ENCODE results near the gene C10orf88. TPM values are rescaled to one million over a fixed set of nuclear protein-coding genes. Genes with fewer than 3 reads are reported as not detected.

Gene C10orf88
- total RNA-seq (10 to 100 TPM; 18.5 to 20.6 TPM), polyA plus RNA-seq (ENCODE audit: insufficient read depth, low read depth, low replicate concordance) (50.8 TPM)
- long read RNA-seq, donor 1, partial matches to known transcripts: 0 of 2 reads
- long read RNA-seq, donor 1, other reads (novel, unspliced or antisense): 0 of 2 reads
- long read RNA-seq, donor 2, partial matches to known transcripts: 0 of 2 reads
- long read RNA-seq, donor 2, other reads (novel, unspliced or antisense): 0 of 2 reads

DNA sequence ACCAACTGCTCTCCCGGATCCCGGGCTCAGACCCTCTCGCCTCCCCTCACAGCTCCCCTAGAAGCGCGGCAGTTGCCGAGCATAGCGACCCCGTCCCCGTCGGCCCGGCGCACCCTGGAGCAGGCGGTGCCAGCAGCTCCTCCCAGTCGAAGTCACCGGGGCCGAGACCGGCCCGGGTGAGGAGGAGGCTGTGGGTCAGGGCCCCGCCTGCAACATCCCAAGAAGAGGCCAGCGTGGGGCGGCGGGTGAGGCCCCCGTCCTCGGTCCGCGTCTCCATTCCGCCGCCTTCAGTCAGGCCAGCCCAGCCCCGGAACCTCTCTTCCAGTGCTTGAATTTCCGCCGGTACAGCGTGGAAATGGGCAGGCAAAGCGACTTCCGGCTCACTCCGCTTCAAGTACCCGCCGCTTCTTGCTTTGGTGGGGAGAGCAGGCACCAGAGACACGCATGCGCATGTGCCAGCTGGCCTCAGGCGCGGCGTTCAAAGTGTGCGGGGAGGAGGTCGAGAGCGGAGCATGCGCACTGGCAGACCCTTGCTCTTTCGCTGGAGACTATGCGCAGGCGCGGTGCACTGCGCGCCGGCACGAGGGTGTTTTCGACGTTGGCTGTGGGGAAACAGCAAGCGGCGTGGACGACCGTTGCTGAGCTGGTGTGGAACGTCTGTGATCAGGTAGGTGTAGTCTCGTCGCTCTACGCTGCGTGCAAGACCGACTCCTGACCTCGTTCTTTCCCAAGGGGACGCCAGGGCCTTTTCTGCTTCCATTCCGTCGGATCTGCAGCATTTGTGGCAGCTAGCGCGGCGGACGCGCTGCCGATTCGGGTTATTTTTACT is at the start of gene C10orf88:
TSS of gene C10orf88 (minus strand) at position 326 of the 829 bp plus-strand sequence. CDS start at position 277, 49 bp downstream.
- intact Hi-C loops (cut with DNase I; ENCODE audit: low total_unique reads): no loop called here
- peak; percentile 98 for DNase-seq
- Histone ChIP-seq H3K4me3 (peak within 1 kb of the TSS; percentile 82 to 91), H3K4me1 (peaks cover 4% of the 10 kb centered on the region), H3K27me3 (no peaks in the 10 kb centered on the region), H3K9me3 (no peaks in the 10 kb centered on the region), H3K27ac (peak within 1 kb of the TSS; percentile 65 to 76), H3K36me3 (ENCODE audit: low read depth, missing control alignments) (no peaks in the 10 kb centered on the region)
- 5% methylated on average over 44 to 67 of the region's 77 CpGs for WGBS, 2 donors
- TF ChIP-seq CTCF (IDR thresholded peaks at IDR 0.05): peak in 1 of 3 experiments; percentile 7
- TF ChIP-seq POLR2A (IDR thresholded peaks at IDR 0.05): no peak

DNA sequence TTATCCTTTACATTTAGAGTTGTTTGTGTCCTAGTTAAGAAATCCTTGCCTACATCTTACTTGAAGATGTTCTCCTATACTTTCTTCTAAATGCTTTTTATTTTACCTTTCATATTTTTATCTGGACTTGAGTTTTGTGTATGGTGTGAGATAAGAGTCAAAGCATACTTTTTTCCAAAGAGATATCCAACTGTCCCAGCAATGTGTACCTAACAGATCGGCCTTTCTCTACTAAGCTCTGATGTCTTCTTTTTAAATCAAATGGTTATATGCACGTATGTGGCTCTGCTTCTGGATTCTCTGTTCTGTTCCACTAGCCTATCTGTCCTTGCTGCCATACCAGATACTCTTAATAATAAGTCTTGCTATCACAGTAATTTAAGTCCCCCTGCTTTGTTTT is 47.3 kb upstream of the C10orf88 start:
- Histone ChIP-seq H3K27ac (no peak overlapping the region), H3K4me3 (no peak overlapping the region), H3K27me3 (no peaks in the 10 kb centered on the region), H3K9me3 (no peaks in the 10 kb centered on the region), H3K36me3 (ENCODE audit: low read depth, missing control alignments) (no peaks in the 10 kb centered on the region), H3K4me1 (no peaks in the 10 kb centered on the region)
- no peak for DNase-seq
- 84 to 88% methylated on average over 2 of the region's 2 CpGs for WGBS, 2 donors
- TF ChIP-seq POLR2A (IDR thresholded peaks at IDR 0.05): no peak
- no peak for TF ChIP-seq CTCF (IDR thresholded peaks at IDR 0.05)
- intact Hi-C loops (cut with DNase I; ENCODE audit: low total_unique reads): no loop called here

GRCh38 chr10:123000155-123000554 is 46.1 kb upstream of the C10orf88 start:
- no peaks in the 10 kb centered on the region for H3K4me1 ChIP-seq
- 81 to 83% methylated on average over 3 of the region's 3 CpGs for WGBS, 2 donors

GRCh38 chr10:122999347-122999746 is 45.3 kb upstream of the C10orf88 start:
- Histone ChIP-seq H3K4me1 (no peaks in the 10 kb centered on the region), H3K36me3 (ENCODE audit: low read depth, missing control alignments) (no peaks in the 10 kb centered on the region), H3K9me3 (no peaks in the 10 kb centered on the region), H3K27me3 (no peaks in the 10 kb centered on the region), H3K4me3 (no peak overlapping the region), H3K27ac (no peak overlapping the region)
- DNase-seq: no peak
- intact Hi-C loops (cut with DNase I; ENCODE audit: low total_unique reads): no loop called here
- WGBS, 2 donors: 79 to 85% methylated on average over 3 of the region's 3 CpGs
- TF ChIP-seq CTCF (IDR thresholded peaks at IDR 0.05) (no peak), POLR2A (IDR thresholded peaks at IDR 0.05) (no peak)

More at GRCh38 chr10:123000155-123000554, 46.1 kb upstream of the C10orf88 start:
- TF ChIP-seq POLR2A (IDR thresholded peaks at IDR 0.05): no peak
- no peak for TF ChIP-seq CTCF (IDR thresholded peaks at IDR 0.05)
- DNase-seq: no peak
- H3K36me3 ChIP-seq (ENCODE audit: low read depth, missing control alignments): no peaks in the 10 kb centered on the region
- no peak overlapping the region for H3K27ac ChIP-seq
- no peaks in the 10 kb centered on the region for H3K27me3 ChIP-seq
- no peak overlapping the region for H3K4me3 ChIP-seq
- H3K9me3 ChIP-seq: no peaks in the 10 kb centered on the region
- intact Hi-C loops (cut with DNase I; ENCODE audit: low total_unique reads): no loop called here

Data from testis (tissue), 5 donors.